Mesothelial cell of epicardium (in vitro differentiated cells): ENCODE data around the gene ARPP21. TPM values are rescaled to one million over a fixed set of nuclear protein-coding genes. Genes with fewer than 3 reads are reported as not detected.

Experiments used
- DNase-seq, 2 experiments: peaks; one replicate each; pipeline ENCODE4 v3.0.0; 2021; ENCODE audit warnings: low spot score in 2 of 2; ENCODE audit not compliant: unreplicated experiment in 2 of 2
- H3K27ac Mint-ChIP-seq: 2 replicates; pipeline ENCODE4 v1.8.0; 2021; ENCODE audit warnings: mixed read lengths
- H3K27me3 Mint-ChIP-seq: 2 replicates; pipeline ENCODE4 v1.8.0; 2021; ENCODE audit warnings: low read depth, mixed read lengths
- H3K36me3 Mint-ChIP-seq: 2 replicates; pipeline ENCODE4 v1.8.0; 2021; ENCODE audit warnings: mixed read lengths
- H3K4me1 Mint-ChIP-seq: 2 replicates; pipeline ENCODE4 v1.8.0; 2021; ENCODE audit warnings: mixed read lengths
- H3K4me3 Mint-ChIP-seq: 2 replicates; pipeline ENCODE4 v1.8.0; 2021; ENCODE audit warnings: mild to moderate bottlenecking, moderate library complexity, mixed read lengths
- H3K9me3 Mint-ChIP-seq: 2 replicates; pipeline ENCODE4 v1.8.0; 2021; ENCODE audit warnings: mixed read lengths
- total RNA-seq: library from RNA; stranded (reverse); gene quantifications from 3 replicates; pipeline ENCODE4 v1.2.1, GENCODE V29; 2021
- TF ChIP-seq, protein P1 (sequence below): fragments of 200-600 bp; sonication (generic); IDR thresholded peaks from one replicate; pipeline ENCODE4 v1.5.0; 2021; ENCODE audit warnings: antibody characterized with exemption; ENCODE audit not compliant: unreplicated experiment

ARPP21 gene
- total RNA-seq, 1 donor from 2014 or later: 0.67 TPM

DNA sequence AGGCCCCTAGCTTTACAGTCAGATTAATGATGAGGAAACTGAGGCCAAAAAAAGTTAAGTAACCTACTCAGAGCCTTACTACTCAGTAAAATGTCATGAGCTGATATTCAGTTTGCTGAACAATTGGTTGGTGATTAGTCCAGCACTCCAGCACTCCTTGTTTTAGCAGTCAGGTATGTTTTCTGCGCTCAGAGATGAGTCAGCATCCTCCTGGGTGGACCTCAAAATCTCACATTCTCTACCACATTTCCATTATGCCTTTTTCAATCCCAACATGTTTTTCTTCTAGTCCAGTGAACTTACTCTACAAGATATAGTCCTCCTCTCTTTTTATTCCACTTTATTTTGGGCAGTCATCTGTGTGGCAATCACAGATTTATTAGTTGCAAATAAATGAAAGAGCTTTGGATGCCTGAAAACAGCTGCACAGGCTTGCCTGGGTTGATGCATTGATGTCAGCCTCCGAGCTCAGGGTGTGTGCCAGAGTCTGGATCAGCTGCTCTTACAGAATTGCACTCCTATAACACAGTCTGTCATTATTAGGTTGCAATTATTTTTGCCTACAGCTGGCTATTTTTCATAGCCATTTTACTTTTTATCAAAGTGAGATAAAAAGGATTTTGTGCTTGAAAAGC is 133.2 kb downstream of the ARPP21 start:
- Mint-ChIP-seq H3K27me3 (peaks cover 3% of the 10 kb centered on the region), H3K27ac (peak overlapping the region; percentile 23), H3K9me3 (no peaks in the 10 kb centered on the region), H3K4me3 (no peak overlapping the region), H3K4me1 (peaks cover 27% of the 10 kb centered on the region), H3K36me3 (no peaks in the 10 kb centered on the region)
- DNase-seq: no peak
- TF ChIP-seq, protein P1, sequence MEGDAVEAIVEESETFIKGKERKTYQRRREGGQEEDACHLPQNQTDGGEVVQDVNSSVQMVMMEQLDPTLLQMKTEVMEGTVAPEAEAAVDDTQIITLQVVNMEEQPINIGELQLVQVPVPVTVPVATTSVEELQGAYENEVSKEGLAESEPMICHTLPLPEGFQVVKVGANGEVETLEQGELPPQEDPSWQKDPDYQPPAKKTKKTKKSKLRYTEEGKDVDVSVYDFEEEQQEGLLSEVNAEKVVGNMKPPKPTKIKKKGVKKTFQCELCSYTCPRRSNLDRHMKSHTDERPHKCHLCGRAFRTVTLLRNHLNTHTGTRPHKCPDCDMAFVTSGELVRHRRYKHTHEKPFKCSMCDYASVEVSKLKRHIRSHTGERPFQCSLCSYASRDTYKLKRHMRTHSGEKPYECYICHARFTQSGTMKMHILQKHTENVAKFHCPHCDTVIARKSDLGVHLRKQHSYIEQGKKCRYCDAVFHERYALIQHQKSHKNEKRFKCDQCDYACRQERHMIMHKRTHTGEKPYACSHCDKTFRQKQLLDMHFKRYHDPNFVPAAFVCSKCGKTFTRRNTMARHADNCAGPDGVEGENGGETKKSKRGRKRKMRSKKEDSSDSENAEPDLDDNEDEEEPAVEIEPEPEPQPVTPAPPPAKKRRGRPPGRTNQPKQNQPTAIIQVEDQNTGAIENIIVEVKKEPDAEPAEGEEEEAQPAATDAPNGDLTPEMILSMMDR: no peak

DNA sequence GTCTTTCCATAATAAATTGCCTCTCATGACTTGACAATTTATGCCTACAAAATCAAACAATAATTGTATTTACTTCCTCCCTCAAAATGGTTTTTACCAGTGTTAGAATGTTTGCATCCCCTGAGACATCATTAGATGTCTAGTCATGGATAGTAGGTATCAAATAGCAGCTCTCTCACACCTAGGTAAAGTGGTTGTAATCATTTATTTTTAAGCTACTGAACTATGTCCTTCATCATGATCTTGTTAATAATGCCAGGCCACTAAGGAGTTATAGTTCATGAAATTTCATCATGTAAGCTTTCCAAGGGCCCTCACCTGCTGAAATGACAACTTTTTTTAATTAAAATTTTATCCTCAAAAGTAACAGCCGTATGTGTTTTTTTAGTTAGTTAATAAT is 134.1 kb downstream of the ARPP21 start:
- Mint-ChIP-seq H3K9me3 (no peaks in the 10 kb centered on the region), H3K27ac (no peak overlapping the region), H3K4me1 (peaks cover 27% of the 10 kb centered on the region), H3K36me3 (no peaks in the 10 kb centered on the region), H3K4me3 (no peak overlapping the region), H3K27me3 (peaks cover 3% of the 10 kb centered on the region)
- TF ChIP-seq, protein P1: no peak
- no peak for DNase-seq

DNA sequence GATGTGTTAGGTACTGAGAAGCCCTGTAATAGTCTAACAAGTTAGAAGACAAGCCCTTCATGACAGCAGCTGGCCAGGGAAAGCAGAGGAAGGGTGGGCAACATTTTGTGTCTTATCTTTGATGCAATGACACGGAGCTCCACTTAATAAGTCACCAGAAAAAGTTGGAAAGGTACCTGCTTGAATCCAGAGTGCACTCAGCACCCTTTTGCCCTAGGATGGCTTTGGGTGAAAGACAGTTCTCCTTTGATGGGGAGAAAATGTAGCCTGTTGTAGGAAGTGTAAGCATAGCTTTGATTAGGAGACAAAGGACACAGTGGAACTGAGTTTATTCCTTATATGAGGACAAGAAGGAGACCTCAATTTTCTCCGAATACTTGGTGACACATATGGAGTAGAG is 137.0 kb downstream of the ARPP21 start:
- Mint-ChIP-seq H3K4me3 (no peak overlapping the region), H3K4me1 (peaks cover 20% of the 10 kb centered on the region), H3K9me3 (no peaks in the 10 kb centered on the region), H3K27me3 (peaks cover 11% of the 10 kb centered on the region), H3K27ac (no peak overlapping the region), H3K36me3 (no peaks in the 10 kb centered on the region)
- no peak for DNase-seq
- TF ChIP-seq, protein P1: no peak

DNA sequence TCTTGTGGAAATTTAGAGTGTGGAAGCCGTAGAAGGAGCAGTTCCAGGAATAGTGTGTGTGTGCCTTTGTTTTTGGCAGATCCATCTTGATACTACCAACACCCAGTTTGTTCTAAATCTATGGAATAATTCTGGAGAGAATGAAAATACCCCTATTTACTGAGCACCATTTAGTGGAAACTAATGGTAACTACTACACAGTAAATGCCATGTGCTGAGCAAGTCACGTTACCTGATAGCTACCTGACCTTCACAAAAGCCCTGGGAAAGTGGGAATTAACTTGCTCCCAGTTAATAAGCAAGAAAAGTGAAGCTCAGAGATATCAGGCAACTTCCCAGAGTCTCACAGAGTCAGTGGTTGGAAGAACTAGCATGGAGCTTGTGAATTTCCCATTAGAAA is 137.7 kb downstream of the ARPP21 start:
- TF ChIP-seq, protein P1: no peak
- no peaks in the 10 kb centered on the region for H3K36me3 Mint-ChIP-seq
- no peaks in the 10 kb centered on the region for H3K9me3 Mint-ChIP-seq
- DNase-seq: no peak
- H3K27ac Mint-ChIP-seq: no peak overlapping the region
- peaks cover 17% of the 10 kb centered on the region for H3K4me1 Mint-ChIP-seq
- H3K27me3 Mint-ChIP-seq: peaks cover 11% of the 10 kb centered on the region
- H3K4me3 Mint-ChIP-seq: no peak overlapping the region

DNA sequence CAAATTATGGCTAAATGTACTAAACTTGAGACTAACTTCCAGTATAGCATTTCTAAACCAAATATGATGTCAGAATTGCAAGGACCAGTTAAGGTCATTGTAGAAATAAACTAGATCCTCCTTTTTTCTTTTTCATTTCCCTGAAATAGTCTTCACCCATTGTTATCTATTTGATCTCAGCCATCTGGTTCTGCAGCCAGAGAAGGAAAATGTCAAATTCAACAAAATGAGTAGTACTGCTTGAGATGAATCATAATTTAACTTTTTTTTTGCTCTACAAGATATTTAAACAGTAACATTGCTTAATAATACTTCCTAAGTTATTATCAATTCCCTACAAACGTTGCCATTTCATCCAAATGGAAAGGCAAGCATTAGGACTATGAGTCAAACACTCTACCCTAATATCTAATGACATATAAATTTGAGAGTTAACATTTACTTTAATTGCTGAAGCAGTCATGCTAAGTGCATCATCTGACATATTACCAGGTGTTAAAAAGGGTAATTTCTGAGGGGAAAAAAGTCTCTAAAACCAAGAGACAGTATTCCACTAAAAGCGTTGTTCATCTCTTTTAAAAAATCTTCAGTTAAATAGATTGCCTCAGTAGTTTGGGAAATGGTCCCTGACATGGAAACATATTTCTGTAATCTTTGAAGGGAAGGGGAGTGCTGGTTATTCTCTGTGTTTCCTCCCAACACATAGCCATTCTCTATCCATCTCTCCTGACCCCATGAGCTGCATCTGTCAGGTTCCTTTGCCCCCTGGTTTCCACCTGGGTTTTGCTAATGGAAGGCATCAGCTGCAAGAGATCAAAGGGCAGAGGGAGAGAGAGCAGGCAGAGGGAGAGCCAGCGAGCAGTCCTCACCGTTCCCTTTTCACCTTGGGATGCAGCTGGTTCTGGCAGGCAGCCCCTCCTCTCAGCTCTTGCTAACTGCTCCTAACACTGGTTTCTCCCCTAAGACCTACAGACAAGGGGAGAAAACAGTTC is 138.5 kb downstream of the ARPP21 start:
- H3K4me3 Mint-ChIP-seq: no peak overlapping the region
- TF ChIP-seq, protein P1: no peak
- no peaks in the 10 kb centered on the region for H3K36me3 Mint-ChIP-seq
- H3K27ac Mint-ChIP-seq: no peak overlapping the region
- DNase-seq: no peak
- peaks cover 11% of the 10 kb centered on the region for H3K27me3 Mint-ChIP-seq
- H3K4me1 Mint-ChIP-seq: peaks cover 9% of the 10 kb centered on the region
- no peaks in the 10 kb centered on the region for H3K9me3 Mint-ChIP-seq
